ENCODE measurements around the gene TRMO.

The TRMO gene

DNA sequence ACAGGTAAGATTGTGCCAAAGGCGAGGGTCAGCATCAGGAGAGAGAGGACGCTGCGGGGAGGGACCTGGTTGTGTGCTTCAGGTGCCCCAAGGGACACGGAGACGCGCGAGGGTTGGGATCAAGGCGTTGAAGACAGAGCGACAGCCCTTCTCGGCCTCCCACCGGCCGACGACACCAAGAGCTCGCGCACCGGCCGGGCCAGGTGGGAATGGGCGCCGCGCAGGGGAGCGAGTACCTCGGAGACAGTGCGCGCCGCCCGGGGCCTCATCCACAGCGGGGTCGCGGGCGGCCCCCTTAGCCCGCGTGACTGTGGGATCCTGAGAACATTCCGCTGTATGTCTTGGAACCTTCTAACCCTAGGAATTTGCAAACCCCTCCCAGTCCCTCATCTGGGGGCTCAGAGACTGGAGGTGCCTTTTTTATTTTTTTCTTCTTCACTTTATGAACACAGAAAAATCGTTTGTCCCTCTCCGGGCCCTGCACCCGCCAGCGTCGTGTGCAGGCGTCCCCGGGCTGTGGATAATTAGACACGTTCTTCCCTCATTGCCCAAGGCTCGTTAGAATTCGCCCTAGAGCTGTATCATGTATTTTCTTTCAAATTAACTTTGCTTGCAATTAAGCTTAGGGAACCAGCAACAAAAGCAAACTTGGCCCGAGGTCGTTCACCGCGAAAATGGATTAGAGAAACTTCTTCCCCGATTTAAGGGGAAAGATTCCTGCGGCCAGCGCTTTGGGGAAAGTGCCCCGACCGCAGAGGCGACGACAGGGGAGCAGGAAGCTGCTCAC, 64.5 kb downstream of the TRMO start:
- no peak for DNase-seq

DNA sequence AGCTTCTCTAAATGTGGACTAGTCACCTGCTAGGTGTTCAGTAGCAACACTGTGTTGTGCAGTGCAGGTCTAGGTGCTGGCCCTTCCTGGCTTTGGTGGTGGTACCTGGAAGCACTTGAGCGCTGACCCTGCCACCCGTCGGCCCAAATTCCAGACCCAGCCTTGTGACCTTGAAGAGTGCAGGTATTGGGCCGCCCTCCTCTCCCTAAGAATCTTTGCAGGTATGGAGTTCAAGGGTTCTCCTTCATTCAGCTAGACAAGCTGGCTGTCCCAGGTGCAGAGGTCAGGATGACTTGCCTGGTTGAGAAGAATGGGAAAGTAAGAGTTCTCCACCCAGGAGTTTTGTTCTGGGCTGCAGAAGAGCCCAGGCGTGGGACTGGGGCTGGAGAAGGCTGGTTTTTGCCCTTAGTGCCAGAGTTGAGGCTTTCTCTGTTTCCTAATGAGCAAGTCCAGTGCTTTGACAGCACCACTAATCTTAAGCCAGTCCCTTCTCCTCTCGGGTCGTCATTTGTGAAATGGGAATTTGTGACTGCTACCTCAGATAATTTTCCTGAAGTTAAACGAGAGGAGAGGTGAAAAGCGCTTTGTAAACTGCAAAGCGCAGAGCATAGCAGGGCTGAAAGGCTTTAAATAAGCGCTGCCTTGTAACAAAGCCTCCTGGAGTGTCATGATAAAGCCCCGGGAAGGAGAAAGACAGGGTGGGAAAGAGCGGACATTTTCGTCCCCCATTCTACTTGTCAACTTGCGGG, 65.3 kb downstream of the TRMO start:
- no peak for DNase-seq

DNA sequence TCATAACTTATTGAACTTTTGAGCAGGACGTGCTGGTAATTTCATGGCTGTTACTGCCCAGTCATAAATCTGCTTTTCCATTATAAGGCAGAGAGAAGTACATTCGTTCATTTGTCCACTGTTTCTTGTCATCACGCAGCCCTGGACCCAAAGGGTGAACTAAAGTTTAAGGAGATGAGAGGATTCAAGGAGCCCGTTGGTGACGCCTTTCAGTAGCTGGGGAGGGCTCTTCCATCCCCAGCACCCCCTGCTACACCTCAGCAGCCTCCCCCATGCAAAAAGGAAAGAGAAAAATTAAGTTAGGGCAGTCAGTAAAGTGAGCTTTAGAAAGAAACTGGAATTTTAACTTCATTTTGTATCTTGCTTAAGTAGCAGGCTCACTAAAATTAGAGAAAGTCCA, 66.4 kb downstream of the TRMO start:
- DNase-seq = no peak

DNA sequence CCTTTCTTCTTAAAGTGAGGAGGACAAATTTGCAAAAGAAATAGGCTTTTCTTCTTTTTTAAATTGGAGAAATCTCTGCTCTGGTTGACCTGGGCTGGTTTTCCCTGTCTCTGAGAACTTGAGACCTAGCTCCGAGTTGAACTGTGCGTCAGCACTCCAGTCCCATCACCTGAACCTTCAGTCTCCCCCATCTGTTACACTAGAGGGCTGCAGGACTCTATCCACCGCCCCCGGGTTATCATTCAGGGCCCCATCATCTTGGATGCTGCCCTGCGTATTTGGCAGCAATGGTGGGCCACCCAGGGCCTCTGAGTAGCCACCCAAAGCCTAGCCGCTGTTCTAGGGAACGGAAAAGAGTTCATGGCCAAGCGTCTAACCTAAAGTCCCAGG, 66.8 kb downstream of the TRMO start:
- DNase-seq = no peak

DNA sequence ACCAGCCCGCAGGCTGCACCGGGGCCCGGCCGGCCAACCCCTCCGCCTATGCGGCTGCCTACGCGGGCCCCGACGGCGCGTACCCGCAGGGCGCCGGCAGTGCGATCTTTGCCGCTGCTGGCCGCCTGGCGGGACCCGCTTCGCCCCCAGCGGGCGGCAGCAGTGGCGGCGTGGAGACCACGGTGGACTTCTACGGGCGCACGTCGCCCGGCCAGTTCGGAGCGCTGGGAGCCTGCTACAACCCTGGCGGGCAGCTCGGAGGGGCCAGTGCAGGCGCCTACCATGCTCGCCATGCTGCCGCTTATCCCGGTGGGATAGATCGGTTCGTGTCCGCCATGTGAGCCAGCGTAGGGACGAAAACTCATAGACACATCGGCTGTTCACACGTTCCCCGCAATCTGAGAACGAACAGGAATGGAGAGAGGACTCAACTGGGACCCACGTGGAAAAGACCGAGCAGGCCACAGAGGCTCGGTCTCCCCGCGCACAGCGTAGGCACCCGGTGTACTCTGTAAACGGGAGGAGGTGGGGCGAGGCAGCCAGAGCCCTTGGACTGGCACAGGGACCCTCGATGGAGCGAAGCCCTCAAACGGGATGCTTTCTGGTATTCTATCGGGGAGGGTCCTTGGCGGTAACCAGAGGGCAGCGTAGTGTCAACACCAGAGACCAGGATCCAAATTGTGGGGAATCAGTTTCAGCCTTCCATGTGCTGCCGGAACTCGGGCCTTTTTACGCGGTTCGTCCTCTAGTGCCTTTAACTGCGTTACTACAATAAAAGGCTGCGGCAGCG, 67.4 kb downstream of the TRMO start:
- no peak for DNase-seq

Data from CD4-positive, alpha-beta T cell treated with Interferon gamma for 1 hour (primary cell).